ENCODE data around the gene KCNH6.

The KCNH6 gene

DNA sequence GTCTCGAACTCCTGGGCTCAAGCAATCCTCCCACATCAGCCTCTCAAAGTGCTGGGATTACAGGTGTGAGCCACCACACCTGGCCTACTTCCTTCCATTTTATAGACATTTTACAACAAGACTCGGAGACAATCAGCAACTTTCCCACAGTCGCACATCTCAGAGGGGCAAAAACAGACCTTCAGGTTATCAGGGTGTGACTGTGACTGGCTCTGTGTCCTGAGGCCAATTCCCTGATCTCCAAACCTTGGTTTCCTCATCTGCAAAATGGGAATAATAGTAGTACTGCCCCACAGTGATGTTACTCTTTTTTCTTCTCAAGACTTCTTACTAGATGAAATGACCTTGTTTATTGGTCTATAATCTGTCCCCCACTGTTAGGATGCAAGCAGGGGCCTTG is 10.8 kb upstream of the KCNH6 start:
- no peak for DNase-seq

DNA sequence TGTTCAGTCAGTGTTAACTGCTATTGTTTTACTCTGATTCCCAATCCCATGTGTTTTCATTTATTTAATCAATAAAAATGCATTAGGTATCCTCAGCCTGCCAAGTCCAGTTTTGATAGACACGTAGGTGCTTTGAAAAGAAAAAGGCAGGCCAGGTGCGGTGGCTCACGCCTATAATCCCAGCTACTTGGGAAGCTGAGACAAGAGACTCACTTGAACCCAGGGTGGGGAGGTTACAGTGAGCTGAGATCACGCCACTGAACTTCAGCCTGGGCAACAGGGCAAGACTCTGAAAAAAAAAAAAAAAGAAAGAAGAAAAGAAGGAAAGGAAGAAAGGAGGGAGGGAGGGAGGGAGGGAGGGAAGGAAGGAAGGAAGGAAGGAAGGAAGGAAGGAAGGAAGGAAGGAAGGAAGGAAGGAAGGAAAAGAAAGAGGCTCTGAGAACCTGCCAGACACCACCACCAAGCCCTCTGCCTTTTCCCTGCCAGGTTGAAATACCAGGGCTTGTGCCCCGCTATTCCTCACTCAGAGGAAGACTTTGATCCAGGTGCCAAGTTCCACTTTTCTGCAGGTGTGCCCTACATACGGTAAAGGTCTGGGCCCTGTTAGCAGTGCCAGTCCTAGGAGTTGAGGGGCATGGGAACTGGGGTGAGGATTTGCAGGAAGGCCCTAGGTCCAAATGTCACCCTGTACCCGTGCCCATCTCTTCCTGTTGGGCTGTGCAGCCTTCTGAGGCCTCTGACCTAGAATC is 10.1 kb upstream of the KCNH6 start:
- no peak for DNase-seq

DNA sequence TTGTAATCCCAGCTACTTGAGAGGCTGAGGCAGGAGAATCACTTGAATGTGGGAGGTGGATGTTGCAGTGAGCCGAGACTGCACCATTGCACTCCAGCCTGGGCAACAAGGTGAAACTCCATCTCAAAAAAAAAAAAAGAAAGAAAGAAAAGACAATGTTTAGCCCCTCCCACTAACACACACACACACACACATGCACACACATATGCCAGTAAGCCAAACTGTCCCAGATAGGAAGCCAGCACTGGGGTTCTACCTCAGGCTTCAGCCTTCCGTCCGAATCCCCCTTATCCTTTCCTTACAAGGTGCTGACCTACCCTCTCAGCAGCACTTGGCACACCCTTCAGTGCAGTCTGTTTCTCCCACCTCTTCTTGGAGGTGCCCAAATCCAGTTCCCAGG is 8.7 kb upstream of the KCNH6 start:
- DNase-seq = no peak

DNA sequence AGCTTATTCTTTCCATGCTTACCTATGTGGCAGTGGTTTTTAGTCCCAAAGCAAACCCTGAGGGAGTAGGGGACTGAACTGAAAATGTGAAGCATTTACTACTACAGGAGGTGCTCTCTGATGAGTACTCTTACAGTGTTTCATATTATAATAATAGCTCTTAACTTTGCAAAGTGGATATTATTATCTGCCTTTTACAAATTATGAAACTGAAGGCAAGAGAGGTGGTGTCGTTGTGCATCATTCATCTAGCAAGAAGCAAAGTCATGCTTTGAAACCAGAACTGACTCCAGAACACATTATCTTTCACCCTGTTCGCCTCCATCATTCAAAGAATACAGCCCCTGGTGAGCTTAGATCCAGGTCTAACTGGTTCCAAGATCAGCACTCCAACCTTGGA is 8.2 kb upstream of the KCNH6 start:
- DNase-seq = no peak

DNA sequence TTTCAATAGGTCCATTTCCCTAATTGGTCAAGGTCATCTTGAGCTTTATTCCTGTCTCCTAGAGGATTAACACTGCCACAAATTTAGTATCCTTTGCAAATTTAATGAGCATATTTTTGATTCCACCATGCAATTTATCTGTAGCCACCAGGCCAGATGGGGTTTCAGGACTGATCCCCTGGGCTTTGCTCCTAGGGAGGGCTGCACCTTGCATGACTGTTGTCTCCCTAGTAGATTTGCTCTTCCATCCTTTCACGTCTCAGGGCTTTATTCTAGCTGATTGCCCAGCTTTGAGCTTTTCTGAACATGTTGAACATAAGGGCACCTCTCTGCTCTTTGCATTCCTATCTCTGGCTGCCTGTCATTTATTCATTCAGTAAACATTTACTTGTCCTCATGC is 7.7 kb upstream of the KCNH6 start:
- no peak for DNase-seq

DNA sequence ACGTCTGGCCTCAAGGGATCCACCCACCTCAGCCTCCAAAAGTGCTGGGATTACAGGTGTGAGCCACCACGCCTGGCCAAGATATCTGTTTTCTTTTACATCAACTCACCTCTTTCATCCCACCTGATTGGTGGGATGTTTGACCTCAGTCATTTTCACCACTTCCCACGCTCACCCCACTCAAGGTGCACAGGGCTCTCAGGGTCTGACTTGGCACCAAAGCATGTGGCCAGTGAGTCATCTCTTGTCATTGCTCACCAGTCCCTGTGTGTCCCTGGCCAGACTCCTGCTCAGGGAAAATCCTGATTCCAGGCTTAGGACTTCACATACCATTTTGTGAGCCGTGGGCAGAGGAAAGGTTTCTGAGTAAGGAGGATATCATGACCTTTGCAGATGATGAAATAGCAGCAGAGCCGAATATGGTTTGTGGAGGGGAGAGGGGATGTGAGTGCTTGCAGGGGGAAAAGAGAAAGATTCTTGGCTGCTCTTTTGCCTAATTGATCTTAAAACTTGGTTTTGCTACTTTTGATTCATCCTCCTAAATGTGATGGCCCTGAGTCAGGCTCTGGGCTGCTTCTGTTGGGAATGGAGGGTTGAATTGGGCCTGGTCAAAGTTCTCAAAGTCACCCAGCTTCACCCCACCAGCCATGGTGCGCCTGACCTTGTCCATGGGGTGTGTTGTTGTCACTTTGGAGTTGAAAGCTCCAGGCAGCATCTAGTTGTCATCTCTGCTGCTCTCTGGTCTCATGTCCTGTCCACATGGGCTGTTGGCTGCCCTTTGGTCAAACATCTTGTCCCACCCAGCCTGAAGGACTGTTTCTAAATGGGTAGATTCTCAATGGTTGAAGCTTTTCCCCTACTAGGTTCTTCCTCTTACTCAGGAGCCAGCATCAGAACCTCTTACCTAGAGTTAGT is 6.0 kb upstream of the KCNH6 start:
- DNase-seq = no peak

DNA sequence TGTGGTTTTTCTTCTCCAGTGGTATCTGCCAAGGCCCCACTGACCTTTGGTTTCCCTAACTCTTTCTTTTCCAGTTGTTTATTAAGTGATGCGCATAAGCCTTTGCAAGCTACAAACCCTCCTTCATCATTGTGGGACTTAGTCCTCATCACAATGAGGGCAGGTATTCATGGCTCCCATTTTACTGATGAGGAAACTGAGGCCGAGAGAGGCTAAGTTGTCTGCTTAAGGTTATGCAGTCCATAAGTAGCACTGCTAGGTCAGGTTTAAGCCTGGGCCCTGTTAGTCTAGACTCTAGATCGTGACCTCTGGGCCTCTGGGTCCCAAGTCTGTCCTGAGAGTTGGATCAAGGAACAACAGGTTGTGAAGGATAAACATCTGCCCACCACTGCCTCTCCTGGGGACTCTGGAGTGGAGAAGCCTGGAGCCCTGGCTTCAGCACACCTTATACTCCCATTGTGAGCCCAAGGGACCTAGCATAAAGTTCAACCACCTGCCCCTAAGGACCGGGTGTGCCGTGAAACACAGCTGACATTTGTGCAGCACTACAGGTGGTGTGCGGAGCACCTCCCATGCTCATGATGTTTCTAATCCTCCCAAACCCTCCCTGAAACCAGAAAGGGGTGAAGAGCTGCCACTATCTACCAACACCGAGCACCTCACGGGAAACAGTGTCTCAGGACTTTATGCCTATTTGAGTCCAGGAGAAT is 5.2 kb upstream of the KCNH6 start:
- no peak for DNase-seq

DNA sequence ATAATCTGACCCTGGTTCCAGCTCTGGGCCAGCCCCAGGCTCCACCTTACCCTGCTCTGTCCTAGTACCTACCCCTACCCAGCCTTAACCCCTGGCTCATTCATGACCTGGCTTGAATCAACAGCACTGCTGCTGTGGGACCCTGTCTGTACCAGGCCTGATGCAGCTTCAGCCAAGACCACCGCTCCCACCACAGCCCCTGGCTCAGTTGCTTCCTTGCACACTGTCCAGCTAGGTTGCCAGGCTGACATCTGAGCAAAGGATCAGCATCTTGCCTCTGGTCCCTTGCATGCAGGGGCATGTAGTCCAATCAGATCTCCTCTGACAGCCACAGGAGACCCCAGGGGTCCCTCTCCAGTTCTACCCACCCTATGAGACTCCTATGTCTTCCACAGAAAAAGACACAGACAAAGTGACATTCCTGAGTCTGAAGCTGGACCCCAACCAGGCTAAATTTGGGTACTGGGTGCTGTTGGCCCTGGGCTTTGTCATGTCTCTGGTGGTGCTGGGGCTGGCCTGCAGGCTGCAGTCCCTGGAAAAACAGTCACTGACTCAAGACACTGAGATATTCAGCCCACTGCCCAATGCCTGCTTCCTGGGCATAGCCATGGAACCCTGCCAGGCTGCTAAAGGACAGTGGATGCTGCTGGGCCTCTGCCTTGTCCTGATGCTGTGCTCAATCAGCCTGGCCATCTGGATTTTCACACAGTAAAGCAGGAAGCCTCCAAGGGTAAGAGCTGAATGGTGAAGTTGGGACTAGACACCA is 3.9 kb upstream of the KCNH6 start:
- no peak for DNase-seq

DNA sequence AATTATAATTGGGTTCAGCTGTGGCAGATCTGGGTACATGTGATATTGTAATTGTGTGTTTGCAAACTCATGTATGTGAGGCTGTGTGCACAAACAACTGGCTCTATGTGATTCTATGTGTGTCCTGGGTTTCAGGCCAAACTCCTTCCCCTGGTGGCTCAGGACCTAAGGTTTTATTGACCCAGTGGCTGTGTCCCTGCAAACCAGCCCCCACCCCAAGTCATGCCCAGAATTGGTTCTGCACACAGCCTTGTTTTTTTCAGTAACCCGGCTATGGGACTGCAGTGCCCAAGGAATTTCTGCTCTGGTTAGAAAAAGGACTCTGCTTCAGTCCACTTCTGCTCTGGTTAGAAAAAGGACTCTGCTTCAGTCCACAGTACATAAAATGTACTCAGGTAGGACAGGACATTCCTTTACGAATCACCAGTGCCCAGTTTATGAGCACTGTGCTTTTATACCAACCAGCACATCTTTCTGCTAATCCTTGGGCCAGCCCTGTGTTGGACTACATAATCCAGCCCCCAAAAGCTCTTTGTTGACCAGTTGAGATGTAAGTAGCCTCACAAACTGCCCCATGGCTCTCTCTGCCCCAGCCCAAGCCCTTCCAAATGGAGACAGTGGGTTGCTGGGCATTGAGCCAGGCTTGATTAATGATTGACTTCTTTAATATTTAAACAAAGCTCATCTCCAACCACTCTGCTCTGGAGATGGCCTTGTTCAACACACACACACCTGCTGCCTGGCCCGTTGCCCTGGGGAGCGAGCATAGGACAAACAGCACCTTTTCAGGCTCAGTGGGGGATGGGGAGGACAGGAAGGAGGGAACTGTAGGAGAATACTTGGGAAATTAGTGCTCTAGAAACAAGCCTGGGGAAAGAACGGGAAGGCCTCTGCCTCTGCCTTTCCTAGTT is 2.9 kb upstream of the KCNH6 start:
- no peak for DNase-seq

DNA sequence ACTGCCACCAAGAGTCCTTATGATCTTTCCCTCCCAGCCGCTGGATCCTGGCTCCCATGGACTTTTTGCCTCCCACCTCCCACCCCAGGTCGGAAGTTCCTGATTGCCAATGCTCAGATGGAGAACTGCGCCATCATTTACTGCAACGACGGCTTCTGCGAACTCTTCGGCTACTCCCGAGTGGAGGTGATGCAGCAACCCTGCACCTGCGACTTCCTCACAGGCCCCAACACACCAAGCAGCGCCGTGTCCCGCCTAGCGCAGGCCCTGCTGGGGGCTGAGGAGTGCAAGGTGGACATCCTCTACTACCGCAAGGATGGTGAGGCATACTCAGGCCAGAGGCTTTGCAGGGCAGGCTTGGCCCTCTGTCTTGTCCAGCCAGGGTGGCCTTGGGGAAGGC is 893 bp downstream of the KCNH6 start:
- no peak for DNase-seq

DNA sequence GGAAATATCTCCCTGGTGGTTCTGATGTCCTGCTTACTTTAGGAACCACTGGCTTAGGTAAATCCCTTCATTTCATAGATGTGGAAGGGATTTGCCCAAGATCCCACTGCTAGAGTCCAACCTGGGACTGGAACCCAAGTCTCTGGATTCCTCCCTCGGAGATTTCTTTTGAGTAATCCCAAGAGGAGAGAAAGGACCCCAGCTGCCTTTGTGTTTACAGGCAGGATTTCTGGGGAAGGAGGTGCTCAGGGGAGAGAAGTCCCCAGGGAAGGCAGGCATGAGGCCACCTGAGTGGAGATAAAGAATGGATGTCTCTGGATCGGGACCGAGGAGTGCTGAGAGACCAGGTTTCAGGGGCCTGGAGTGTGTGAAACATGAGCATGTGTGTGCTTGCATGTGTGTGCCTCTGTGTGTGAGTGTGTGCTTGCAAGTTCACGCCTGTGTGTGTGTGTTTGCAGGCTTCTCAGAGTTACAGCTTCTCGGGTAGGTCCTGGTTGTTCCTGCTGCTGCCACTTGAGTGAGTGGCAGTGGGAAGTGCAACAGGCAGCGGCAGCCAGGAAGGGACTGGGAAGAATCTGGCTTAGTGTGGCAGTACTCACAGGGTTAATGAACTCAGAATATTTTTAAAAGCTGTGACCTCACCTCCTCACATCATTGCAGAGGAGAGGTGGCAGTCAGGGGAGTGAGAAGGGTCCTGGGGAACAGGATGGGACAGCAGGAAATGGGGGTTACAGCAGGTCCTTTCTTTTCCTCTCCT is 2.2 kb downstream of the KCNH6 start:
- DNase-seq = no peak

DNA sequence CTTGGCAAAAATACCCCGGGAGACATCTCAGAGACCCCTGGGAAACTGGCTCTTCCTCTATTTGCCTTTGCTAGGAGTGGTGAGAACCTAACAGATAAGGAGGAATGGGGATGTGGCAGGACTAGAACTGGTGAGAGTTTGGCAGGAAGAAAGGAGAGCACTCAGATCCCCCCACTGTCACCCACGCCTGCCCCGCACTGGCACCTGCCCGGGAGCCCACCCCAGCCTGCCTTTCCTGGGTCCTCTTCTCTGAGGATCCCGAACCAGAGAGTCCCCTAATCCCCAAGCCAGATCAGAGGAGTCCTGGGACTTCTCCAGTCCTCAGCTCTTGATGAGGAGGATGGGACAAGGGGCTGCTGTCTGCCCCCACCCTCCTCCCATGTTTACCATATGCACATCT is 3.7 kb downstream of the KCNH6 start:
- DNase-seq = no peak

DNA sequence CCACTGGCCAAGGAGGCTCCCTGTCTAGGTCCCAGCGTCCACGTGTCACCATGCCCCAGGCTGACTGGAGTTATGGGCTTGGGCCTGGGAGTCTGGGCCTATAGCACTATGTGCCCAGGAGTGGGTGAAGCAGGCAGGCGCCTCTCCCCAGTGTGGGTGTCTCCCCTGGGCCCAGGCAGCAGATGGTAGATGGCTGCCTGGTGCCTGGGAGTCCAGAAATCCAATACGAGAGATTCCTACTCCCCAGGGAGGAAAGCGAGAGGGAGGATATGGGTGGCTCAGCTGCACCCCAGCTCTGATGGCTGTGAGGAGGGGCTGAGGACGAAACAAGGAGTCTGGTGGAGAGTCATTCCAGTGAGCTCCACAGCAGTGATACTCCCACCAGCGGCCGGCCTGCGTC is 5.0 kb downstream of the KCNH6 start:
- no peak for DNase-seq

DNA sequence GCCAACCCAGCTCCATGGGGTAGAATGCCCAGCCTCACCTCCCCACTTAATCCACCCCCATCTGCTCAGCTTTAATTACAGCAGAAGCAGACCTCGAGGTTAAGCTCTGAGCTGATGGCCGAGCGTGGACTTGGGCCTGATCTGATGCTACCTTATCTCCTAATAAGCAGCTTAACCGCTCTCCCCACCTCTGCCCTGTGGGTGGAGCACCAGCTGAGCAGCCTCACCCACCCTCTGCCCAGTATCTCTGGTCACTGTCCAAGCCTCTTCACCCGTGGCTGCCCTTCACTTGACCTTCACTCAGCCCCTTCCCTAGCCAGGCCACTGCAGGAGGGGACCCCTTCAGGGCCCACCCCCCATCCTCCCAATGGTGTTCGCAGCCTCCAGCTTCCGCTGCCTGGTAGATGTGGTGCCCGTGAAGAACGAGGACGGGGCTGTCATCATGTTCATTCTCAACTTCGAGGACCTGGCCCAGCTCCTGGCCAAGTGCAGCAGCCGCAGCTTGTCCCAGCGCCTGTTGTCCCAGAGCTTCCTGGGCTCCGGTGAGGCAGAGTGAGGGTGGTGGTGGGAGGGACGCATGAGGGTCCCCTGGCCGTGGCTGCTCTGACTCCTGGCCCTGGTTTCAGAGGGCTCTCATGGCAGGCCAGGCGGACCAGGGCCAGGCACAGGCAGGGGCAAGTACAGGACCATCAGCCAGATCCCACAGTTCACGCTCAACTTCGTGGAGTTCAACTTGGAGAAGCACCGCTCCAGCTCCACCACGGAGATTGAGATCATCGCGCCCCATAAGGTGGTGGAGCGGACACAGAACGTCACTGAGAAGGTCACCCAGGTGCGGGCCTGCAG is 6.8 kb downstream of the KCNH6 start:
- DNase-seq = no peak

DNA sequence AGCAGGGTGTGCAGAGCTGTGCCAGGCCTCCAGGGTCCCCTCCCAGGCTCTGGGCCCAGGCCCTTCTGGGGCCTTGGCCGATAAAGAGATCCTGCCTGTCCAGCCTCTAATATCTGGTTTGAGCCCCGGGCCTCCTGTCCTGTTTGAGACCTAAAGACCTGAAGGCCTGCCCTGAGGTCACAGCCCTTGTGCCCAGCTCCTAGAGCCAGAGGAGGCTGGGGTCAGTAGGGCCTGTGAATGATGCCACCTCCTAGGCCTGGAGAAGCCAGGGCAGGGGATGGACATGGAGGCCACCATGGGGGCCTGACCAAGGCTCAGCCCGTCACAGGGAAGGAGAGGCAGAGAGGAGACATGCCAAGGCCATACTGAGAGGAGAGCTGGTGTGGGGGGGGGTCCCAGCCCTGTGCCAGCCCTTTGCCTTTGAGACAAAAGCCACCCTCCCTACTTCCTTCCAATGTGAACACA is 7.4 kb downstream of the KCNH6 start:
- no peak for DNase-seq

DNA sequence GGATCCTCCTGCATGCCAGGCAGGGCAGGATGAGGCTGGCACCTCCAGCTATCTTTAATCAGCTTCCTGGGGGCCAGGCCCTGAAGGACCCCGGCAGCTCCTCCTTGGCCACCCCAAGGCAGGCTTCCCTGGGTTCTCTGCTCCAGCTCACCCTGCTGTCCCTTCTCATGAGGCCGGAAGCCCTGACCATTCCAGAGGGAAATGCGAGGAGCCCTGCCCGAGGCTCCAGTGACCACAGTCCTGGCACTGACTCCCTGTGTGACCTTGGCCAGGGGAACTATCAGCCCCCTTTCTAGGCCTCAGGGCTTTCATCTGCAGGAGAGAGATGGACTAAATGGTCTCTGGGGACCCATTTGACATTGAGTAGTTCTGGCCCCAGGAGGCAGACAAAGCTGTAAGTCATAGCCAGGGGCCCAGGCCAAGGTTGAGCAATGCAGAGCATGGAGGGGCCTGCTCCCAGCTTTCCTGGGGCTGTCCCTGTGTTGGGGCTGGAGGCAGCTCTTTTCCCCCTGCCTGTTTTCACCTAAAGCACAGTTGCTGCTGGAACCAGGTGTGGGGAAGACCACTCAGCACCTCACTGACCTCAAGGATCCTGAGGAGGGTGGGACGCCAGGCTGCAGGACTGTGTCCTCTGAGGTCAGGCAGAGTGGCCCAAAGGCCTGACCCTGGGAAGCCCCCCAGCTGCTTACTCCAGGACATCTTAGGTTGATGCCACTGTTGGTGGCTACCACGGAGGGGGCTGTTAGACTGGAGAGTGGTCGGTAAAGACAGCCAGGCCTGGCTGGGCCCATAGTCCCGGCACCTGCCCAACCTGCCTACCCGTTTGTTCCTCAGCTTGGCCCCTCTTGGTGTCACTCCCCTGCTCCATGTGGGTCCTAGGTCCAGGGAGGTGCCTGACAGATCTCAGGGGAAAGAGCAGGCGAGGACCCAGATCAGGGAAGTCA is 8.1 kb downstream of the KCNH6 start:
- no peak for DNase-seq

DNA sequence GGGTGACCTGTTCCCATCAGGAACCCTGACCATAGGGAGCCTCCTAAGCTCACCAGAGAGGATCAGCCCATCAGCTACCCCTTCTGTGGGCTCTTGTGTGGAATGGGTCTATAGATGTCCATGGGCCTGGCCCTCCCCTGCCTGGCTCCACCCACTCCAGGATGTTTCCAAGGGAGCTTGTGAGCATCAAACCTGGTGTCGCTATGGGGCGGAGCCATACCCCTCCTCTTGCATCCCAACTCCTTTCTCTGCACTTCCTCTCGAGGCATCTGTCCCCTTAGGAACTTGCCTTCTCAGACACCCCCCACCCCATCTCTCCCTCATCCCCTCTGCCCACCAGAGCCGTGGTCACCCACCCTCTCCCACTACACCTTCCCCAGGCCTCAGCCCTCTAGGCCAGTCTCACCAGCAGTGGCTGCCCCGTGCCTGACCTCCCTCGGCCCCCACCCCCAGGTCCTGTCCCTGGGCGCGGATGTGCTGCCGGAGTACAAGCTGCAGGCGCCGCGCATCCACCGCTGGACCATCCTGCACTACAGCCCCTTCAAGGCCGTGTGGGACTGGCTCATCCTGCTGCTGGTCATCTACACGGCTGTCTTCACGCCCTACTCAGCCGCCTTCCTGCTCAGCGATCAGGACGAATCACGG is 10.4 kb downstream of the KCNH6 start:
- no peak for DNase-seq

DNA sequence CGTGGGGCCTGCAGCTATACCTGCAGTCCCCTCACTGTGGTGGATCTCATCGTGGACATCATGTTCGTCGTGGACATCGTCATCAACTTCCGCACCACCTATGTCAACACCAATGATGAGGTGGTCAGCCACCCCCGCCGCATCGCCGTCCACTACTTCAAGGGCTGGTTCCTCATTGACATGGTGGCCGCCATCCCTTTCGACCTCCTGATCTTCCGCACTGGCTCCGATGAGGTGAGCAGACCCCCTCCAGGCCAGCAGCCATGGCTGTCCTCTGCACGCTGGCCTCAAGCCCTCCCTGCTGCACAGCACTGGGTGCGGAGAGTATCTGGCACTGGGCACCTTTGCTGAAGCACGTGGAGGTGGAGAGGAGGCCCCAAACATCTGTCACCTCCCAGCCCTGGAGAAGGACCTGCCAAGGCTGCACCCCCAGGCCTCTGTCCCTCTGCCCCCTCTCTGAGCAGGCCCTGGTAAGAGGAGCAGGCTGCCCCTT is 11.0 kb downstream of the KCNH6 start:
- no peak for DNase-seq

All from retina (tissue), 1 donor.